Ovary (tissue), 3 donors: ENCODE measurements around the gene TBPL2.

ENCODE experiments used
- CTCF ChIP-seq, 3 donors: fragments of 450-650 bp in 2 of 3; fragments of 200-600 bp in 1 of 3; IDR thresholded peaks; one replicate each; pipeline versions ENCODE4 v1.5.1 to v1.8.0; 2016 to 2022; ENCODE audit warnings: antibody characterized with exemption in 3 of 3, mild to moderate bottlenecking in 1 of 3
- EP300 ChIP-seq: sonication (generic); formaldehyde crosslinking; IDR thresholded peaks from one replicate; pipeline ENCODE4 v1.6.1; 2017; ENCODE audit warnings: antibody characterized with exemption
- POLR2A ChIP-seq: fragments of 450-650 bp; IDR thresholded peaks from one replicate; pipeline ENCODE4 v1.6.1; 2017; ENCODE audit warnings: antibody characterized with exemption, mild to moderate bottlenecking, moderate library complexity
- donor health status: DM: no; HTN: no; CAD: no.

GRCh38 chr14:55372423-55372822 lies 68.0 kb downstream of the TBPL2 start:
- no peak for TF ChIP-seq CTCF (IDR thresholded peaks at IDR 0.05)
- TF ChIP-seq POLR2A = no peak
- no peak for TF ChIP-seq EP300
